ENCODE measurements around the gene NSRP1.
"Not testable (repeated sequence)": the region's sequence is repeated elsewhere in the genome, so short reads cannot be mapped to it uniquely, and the experiment has no call there.

Gene NSRP1

DNA sequence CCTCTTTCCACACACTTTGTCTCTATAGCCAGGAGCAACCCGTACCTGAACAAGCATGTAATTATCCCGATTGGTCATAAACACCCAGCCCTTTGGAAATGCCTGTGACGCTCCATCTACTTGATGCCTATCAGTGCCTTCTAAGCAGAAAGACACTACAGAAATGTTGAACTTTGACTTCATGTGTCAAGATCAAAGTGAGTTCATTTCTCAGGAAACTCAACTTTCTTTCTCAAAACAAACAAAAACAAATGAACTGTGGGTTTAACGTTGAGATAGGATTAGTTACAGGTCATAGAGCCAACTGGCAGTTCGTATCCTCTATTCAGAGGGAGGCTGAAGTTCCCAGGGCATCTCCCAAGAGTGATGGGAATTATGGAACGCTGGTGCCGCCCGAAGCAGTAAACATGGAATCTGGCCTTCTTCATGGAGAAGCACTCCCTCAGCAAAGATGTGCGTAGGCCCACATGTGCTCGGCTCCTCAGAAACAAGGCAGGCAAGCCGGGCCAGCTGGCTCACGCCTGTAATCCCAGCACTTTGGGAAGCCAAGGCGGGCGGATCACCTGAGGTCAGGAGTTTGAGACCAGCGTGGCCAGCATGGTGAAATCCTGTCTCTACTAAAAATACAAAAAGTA is 109.4 kb downstream of the NSRP1 start:
- DNase-seq, result peak; percentile 65

DNA sequence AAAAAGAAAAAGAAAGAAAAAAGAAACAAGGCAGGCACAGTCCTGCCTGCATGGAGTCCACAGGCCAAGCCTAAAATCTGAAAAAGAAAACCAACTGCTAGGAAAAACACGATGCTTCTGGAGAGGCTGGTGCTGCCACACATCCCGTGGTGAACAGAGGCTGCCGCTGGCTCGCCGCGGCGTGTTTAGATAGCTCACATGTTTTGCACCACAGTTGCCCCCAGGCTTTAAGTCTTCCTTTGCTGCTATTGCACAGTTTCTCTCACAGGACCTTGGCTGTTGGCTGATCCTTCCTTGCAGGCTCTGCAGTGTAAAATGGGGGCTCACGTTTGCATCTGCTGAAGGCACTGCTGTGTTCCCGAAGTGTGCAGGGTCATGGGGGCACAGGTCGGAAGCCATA is 110.3 kb downstream of the NSRP1 start:
- peak; percentile 49 for DNase-seq

DNA sequence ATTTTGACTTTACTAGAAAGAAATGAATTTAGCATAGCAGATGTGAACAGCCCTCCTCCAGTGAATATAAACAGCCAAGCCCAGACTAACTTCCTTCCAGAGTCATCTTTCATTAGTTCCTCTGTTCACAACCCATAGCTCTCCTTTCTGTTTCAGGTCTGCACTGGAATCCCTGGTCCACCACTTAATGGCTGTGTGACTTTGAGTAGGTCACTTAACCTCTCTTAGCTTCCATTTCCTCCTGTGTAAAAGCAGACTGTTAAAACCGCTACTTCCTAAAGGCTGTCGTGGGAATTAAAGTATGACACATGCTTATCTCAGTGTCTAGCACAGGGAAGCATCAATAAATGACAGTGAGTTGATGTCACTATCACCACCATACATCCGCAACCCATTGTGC is 111.4 kb downstream of the NSRP1 start:
- DNase-seq, result no peak

DNA sequence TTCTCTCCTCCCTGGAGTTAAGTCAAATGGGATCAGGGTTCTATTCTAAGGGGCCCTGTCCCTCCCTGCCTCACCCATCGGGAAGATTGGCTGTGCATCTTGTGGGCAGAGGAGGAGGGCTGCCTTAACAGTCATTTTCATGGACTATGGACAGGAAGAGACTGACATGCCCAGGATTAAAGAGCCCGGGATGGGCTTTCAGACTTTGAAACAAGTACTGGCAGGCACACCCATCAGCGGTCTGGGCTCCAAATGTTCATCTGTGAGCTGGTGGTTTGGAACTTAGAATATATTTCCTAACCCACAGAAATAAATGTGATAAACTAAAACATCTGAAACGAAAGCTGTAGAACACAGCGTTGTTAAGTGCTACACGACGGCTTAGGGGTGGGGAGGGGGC is 112.4 kb downstream of the NSRP1 start:
- DNase-seq, result no peak

DNA sequence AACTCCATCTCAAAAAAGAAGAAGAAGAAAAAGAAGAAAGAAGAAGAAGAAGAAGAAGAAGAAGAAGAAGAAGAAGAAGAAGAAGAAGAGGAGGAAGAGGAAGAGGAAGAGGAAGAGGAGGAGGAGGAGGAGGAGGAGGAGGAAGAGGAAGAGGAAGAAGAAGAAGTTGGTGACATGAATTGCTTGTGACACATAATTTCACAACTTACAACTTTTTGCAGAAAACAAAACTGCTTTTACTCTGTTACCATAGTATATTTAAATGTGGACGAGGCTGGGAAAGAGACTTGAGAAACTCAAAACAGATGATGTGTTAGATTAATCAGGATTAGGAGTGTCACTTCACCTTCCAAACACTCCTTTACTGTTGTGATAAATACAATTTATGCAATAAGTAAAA is 113.4 kb downstream of the NSRP1 start:
- DNase-seq, result not testable (repeated sequence)

DNA sequence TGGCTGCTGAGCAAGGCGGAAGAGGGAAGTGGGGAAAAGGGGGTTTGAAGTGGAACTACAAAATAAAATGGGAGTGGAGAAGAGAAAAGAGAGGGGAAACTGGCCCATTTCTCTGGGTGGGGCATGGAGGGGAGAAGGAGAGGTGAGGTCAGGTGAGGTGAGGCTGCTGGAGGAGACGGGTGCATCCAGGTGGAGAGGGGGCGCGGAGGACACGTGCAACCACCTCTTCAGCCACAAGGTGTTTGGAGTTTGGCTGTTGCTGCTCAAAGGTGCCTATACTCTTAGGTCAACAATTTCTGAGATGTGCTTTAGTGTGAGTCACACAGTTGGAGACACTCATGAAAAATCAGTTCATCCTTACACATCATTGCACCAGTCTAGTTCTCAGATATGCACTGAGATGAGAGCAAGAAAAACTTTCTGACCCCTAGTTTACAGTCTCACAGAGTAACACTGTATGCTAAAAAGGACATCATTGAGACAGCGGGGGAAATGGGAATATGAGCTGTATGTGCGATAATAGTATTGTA is 114.0 kb downstream of the NSRP1 start:
- DNase-seq, result no peak

DNA sequence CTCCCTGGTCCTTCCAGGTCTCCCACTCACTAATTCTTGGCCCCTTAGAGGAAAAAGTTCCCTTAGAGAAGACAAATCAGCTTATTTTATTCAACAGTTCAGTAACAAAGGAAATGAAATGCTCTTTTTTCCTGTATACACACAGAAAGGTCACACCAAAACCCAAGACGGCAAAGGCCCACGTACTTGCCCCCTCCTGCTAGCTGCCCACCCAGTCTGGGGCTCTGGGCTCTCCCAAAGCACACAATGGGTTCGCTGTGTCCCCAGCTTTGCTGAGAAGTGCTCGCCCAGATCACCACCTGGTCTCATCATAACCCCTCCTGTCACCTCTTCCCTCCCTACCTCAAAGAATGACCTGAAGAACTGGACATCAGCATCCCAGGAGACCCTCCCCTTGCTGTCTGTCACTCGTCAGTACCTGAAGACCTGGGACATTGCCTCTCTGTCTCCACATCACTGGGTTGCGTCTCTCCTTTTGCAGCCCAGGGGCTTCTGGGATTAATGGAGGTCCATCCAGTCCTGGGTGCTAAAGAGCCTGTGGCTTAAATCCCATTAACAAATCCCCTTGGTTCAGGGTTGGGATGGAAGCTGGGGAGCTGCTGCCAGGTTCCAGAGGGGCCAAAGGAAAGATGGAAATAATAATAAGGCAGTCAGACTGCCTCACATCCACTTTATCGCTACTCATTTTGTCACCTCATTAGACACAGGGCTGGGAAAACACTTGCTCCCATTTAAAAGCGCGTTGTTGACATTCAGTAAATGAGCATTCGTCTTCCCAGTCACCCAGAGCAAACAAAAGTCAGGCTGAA is 115.6 kb downstream of the NSRP1 start:
- peak; percentile 92 for DNase-seq

DNA sequence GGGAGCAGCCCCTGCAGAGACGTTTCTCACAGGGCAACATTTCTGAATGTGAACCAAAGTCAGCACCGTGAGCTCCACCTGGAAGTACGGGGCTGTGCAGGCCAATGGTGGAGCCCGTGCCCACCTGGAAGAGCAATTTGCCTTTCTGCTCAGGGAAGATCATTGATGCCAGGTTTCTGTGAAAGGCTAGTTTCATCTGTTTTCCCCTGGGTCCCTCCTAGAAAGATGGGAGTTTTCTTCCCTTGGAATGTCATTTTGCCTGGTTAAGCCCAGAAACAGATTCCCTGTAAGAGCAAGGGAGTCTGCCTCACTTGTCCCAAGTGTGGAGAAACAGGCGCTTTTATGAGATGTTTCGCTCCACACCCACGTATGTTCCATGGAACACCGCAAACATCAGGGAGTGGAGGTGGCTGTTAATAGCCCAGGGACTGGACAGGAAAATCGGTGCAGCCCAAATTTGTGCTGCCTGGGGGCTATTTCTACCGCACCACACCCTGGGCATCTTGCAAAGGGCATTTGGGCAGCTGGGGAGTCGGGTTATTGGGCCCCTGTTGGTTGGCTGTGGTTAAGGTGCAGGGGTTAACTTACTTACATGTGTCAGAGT is 116.3 kb downstream of the NSRP1 start:
- no peak for DNase-seq

DNA sequence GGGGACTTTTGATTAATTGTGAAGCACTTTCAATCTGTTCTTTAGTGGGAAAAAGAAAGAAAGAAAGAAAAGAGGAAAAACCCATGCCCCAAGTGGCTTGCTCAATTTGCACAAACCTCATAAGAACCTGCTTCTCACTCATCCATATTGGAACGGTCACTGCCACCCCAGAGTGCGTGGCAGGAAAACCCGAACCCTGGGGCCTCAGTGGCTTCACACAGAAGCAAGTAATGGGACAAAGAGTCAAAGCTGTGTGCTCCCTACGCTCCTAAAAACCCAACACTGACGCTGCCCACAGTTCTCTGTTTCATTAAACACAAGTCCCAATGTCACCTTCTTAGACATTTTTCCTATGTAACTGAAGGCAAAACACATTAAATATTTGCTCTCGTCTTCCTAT is 117.7 kb downstream of the NSRP1 start:
- no peak for DNase-seq

DNA sequence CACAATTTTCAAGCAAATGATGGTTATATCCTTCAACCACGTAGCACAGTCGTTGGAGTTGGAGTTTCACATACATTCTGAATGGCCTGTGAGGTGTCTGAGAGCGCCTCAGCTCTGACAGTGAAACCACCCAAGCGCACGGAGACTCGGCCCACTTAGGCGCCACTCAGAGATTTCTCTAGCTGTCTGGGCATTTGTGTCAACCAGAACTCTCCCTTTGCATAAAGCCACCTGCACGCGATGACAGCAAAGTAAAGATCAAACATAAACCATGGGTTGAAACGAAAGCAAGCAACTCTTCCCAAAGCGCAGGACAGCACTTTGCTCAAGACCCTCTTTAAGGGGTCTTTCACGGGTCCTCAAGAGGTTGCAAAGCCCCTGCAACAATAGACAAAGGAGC is 118.3 kb downstream of the NSRP1 start:
- DNase-seq, result no peak

DNA sequence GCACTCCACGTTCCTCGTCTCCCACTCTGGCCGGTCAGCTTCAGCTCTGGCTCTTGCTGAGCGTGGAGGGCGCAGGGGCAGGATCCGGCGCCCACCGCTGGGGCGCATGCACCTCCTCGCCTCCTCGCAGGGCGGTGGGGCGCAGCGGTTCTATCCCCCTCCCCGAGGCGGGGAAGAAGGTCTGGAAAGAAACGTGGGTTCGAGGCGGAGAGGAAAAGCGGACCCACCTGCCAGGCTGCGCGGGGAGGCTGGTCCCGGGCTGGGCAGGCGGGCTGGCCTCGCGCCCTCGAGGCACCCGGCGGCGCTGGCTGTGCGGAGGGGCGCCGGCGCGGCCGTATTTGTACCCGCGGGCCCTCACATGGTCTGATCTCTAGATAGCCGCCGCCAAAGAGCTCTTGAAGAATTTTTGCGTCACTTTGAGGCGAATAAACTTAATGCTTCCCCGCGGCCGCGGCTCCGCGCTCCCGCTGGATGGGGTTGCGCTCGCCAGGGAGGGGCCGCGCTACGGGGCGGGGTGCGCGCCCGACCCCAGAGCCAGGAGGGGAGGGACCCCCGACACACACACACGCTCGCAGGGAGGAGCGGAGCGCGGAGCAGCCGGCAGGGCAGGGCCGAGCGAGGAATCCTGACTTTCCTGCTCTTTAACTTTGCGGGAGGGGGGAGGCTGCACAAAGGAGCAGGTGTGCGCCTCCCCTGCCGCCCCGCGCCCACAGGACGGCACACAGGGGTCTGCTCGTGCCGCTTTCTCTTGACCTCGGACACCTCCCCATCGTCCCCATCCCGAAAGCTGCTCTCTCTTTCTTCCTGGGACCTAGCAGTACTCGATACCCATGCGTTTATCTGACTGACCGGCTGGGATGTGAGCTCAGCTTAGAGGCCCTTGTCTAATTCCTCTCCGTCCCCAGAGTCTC is 119.0 kb downstream of the NSRP1 start, which contains the start of gene SLC6A4:
SLC6A4 (minus strand) TSS at position 312 of the 911 bp plus-strand sequence. CDS start 13,739 bp downstream, outside the sequence.
- DNase-seq, result peak; percentile 44

All from NCI-H69 (cell line).